HG02840 (cell line): ENCODE data around the gene CTSH.

Source experiments
- ATAC-seq: cut with Tn5 transposase; IDR thresholded peaks from one replicate; pipeline ENCODE4 v1.9.1; 2021; ENCODE audit warnings: mild to moderate bottlenecking, moderate library complexity, moderate number of reproducible peaks; ENCODE audit not compliant: unreplicated experiment, low FRiP score

CTSH gene

DNA sequence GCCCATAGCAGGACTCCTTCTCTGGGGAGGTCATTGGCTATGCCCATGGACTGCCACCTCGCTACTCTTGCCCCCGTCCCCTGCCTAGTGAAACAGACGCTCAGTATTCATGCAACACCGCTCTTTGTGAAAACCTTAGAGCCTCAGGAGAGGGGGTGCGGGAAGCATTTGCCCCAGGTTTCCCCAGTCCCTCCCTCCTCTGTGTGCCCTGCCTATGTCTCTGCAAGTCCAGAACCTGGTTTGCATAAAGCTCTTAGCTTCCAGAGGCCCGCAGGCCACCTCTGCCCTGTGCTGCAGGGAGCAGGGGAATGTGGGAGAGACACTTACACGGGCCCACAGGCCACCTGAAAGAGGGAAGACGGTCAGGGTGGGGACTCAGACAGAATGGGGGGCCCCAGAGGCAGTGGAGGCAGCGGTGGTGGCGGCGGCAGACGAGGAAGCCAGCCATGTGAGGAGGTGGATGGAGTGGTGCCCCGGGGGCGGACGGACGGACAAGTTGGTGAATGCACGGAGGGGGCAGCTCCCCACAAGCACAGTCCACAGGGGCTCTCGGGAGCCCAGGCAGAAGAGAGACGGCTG lies 33.8 kb upstream of the CTSH start:
- ATAC-seq, result no peak

DNA sequence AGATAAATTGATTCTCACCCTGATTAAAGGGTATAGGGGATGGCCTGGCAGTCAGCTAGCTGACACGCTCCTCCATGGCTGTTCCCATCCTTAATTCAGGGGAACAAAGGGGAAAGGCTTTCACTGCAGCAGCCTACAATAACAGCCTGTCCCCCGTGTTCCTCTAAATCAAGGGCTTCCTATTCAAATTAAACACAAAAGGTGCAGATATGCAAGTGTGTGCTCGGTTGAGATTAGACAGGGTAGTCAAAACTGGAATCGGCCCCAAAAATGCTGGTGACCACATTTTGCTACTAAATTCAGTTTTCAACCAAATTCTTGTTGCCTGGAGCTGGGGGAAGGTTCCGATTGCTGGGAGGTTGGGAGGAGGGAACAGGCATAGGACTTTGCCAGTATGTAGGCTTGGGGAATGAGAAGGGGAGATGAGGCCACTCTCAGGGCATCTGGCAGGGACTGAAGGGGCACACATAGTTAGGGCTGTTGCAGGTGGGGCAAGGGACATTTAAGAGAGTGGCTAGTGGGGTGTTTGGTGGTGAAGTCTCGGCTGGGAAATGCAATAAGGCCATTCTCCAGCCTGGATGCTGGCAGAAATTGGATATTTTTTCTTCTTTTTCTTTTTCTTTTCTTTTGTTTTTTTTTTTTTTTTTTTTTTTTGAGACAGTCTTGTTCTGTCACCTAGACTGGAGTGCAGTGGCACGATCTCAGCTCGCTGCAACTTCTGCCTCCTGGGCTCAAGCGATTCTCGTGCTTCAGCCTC lies 32.9 kb upstream of the CTSH start:
- peak; percentile 49 for ATAC-seq

DNA sequence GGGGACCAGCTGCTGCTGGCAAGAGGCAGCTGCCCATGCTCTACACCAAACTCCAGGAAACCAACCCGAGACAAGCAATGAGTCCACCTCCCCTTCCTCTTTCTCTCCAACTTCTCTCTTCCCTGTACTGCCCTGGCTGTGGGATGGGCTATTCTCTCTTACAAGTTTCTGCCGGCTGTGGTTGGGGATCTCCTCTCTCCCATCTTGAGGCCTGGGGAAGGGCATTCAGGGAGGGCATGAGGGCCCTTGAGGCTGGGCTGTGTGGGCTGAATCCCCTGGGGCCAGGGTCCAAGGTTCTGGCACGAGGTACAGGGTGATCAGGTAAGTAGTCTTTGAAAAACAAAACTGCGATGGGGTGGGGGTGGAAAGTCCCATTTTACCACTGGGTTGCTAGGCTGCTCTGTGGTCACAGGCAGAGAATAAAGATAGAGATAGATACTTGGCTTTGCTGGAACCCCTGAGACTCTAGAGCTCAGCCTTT lies 32.3 kb upstream of the CTSH start:
- ATAC-seq, result peak; percentile 62

DNA sequence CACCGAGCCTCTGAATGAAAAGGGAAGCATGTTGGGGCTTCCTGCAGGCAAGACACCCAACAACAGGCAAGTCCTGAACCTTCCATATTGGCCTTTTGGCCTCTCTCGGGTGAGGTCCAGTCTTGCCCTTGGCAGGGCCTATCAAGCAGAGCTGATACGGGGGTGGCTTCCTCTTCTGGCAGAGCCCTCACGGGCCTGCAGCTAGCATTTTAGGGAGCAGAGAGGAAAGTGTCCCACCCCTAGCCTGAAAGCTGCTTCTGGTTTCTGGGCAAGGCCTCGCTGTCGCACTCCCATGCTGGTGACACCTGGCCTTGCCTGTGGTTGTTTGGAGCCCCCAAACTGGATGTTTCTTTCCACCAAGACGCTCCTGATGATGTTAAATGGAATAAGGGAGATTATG lies 31.8 kb upstream of the CTSH start:
- peak; percentile 5 for ATAC-seq

DNA sequence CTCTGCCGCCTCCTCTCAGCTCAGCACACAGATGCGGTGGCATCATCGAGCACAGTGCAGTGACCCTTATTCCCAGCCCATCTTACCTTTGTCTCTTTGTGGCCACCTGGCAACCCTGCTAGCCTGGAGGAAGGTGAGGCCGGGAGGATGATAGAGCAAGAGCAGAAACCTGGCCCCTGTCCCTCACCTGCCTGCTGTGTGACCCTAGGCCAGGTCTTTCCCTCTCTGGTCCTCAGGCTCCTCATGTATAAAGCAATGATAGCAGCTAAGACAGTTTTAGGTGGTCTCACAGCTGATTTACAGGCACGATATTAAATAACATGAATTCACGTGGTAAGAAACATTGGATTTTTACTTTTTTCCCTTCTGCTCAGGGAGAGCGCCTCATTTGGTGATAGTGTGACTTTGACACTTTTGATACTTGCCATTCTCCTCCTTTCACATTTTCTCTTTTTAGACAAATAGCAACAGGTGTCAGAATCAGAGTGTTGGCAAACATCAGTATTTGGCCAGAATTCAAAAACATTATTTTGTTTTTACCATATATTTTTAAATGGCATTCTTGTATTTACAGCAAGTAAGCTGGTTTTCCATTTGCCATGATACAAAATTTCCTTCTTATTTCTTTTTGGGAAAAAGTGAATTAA lies 29.5 kb upstream of the CTSH start:
- ATAC-seq, result no peak

DNA sequence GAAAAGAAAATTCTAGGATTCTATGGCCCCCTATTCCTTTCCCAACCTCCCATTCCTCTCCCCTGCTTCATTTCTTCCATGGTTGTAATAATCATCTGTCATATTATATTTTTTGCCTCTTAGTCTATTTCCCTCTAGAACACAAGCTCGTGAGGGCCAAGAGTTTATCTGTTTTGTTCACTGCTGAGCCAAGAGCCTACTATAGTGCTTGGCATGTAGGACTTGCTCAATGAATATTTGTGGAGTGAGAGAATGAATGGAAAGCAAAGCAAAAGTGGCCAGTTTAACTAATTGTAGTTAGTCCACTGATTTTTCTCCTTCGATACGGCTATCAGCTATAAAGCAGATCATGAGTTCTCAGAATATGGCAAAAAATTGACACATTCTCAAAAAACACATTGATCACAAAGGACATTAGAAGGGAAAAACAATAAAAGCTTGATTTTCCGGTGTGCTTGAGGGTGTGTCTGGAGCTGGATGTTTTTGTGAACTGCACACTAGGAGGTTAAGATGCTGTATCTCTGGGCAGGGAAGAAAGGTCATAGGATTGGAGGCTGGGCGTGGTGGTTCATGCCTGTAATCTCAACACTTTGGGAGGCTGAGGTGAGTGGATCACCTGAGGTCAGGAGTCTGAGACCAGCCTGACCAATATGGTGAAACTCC lies 25.0 kb upstream of the CTSH start:
- no peak for ATAC-seq

DNA sequence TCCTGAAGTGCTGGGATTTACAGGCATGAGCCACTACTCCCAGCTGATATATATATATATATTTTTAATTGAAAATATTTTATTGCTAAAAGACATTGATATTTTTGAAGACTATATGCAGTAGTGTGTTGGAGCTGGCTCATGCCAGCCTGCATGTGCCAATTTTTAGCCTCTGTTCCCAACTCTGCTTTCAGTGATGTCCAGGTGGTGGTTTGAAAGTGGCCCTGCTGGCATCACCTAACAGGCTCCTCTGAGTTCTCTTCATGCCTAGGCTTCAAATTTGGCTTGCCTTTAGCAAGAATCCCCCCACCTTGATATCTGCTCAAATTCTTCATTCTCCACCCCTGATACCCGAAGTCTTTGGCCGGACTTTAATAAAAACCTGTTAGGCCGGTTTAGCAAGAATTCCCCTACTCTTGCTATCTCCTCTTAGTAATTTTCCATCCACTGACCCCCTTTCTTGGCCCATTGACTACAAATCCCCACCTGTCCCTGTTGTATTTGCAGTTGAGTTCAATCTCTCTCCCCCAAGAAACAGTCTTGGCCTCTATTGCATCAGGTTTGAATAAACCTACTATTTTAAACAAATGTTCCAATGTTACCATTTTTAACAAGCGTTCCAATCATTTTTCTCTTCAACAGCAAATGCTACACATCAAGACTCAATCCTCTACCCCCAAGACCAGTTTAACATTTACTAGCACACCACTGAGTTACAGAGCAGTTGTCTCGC lies 23.9 kb upstream of the CTSH start:
- no peak for ATAC-seq

DNA sequence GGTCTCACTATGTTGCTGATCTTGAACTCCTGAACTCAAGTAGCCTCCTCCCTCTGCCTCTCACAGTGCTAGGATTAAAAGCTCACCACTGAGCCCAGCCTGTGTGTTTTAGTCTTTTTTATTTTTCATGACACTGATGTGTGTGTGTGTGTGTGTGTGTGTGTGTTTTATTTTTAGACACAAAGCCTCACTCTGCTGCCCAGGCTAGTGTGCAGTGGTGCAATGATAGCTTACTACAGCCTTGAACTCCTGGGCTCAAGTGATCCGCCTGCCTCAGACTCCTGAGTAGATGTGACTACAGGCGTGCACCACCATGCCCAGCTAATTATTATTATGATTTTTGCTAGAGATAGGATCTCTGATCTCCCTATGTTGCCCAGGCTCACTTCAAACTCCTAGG lies 23.3 kb upstream of the CTSH start:
- no peak for ATAC-seq

DNA sequence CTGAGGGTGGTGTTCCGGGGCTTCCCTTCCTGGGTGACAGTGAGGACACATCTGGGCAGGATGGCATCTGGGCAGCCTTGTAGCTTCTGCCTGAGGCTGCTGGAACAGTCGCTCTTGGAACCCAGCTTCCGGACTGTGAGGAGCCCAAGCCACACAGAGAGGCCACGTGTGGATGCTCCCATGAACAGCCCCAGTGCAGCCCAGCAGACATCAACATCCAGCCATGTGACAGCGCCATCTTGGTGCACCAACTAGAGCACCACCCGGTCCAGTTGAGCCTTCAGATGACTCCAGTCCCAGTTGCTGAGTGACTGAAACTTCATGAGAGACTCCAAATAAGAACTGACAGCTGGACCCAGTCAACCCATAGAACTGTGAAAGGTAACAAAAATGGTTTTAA lies 15.5 kb upstream of the CTSH start:
- ATAC-seq, result no peak

DNA sequence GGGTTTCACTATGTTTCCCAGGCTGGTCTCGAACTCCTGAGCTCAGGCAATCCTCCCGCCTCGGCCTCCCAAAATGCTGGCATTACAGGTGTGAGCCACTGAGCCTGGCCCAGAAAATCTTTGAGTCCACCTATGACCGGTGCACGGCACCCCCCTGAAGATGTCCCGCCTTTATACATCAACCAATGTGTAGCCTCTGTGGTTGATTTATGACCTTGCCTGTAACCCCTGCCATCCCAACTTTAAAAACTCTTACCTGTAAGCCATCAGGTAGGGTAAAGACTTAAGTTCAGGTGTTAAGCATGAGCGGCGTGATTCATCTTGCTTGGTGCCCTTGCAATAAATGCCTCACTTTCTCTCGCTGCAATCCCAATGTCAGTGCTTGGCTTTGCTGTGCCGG lies 14.5 kb upstream of the CTSH start:
- no peak for ATAC-seq

DNA sequence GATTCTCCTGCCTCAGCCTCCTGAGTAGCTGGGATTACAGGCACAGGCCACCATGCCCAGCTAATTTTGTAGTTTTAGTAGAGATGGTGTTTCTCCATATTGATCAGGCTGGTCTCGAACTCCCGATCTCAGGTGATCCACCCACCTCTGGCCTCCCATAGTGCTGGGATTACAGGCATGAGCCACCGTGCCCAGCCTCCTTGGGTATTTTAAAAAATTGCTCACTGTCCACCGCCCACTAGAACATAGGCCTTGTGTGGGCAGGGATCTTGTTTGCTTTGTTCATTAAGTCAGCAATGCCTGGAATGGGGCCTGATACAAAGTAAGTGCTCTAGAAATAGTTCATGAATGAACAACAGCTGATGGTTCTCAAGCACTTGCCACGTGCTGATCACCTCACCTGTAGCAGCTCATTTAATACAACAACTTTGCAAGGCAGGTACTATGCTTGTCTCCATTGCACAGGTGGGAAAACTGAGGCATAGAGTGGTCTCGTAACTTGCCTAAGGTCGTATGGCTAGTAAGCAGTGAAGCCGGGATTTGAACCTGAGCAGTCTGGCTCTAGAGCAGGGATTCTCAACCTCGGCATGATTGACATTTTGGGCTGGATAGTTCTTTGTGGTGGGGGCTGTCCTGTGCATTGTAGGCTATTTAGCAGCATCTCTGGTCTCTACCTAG lies 12.7 kb upstream of the CTSH start:
- no peak for ATAC-seq

DNA sequence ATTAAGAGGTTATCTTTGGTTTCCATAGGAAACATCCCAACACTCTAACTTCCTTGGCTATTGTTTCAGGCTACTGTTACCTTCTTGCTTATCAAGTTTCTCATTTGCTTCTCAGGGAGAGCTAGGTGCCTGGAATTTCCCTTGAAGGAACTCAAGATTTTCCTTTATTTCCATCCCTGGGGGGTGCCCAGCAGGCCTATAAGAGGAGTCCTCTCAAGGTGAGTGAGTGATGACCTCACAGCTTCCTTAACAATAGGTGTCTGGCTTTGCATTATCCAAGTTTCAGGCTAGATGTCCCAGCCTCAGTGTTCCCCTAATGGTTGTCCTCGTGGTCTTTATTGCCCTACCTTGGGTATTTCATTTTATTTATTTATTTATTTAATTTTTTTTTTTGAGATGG lies 12.1 kb upstream of the CTSH start:
- ATAC-seq, result no peak

DNA sequence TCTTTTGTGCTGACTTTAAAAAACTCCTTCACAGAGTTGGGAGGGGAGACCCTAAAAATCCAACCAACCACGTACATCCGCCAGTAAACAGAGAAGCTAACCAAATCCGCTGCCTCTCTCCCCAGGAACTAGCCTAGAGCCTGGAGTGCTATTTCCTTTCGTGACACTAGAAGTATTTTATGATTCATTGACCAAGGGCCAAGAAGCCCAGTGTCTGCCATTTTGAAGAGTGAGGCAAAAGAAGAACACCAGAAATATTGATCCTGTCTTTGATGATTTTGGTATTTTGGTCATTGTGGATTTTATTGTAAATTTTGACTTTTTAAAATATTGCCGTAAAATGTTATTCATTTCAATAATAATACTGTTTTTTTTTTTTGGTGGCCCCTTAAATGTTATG lies 10.5 kb upstream of the CTSH start:
- ATAC-seq, result no peak

DNA sequence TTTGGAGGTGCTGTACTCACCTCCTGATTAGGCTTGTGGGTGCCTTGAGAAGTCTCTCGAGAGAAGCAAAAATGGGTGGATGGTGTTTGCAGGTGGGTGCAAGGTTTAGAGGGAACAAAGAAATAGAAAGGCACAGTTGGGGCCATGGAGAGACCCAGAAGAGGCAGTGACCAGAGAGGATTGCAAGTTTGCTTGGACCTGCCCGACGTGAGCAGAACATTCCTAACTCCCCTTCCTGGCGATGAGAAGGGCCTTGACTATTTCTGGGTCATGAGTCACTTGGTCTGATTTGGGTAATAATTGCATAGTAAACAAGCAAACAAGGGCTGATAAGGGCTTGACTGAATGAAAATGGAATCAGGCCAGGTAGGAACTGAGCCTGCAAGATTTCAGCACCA lies 7.0 kb upstream of the CTSH start:
- ATAC-seq, result no peak

DNA sequence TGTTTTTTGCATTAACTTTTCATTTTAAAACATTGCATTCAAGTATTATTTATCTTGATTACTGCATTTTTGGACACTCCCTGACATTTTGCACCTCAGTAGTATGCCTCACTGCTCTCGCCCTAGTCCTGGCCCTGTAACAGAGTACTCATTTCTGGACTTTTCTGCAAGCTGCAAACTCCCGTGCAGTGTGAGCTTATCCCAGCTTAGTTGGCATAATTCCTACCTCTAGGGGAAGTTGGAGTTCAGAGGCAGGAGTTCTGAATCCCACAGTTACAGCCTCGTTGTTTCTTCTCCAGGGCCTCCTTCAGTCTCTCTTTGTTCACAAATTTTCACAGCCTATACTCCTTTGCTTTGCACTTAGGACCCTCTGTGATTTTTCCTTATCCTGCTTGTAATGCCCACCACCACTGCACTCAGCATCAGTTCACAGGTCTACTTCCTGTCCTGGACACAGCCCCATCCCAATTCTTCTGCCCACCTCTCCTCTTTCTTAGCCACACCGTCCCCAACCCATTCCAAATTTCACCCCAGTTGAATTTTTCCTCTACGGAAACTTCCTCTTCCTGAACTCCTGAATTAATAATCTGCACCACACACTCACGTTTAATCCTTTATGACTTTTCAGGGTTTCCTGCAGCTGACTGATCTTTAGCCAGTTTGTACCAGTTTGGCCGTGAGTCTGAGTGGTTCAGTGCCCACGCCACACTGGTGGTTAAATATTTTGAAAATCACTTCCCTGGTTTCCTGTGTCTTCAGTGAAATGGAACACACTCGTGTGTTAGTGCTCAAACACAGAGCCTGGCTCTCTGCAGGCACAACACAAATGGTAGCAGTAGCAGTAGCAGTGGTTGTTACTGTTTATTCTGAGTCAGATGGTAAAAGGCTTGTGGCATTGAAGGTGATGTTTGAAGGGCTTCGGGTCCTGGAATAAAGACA lies 6.3 kb upstream of the CTSH start:
- no peak for ATAC-seq

DNA sequence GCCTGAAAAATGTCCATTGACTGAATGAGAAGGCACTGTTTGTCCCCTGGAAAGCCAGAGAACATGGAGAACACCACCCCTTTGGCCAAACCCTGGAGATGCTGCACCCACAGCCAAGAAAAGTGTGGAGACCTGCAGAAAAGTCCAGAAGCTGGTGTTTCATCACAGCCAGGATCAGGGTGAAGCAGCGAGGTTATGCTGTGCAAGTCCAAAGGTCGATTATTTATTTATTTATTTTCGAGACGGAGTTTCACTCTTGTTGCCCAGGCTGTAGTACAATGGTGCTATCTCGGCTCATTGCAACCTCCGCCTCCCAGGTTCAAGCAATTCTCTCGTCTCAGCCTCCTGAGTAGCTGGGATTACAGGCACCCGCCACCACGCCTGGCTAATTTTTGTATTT lies 5.5 kb upstream of the CTSH start:
- no peak for ATAC-seq

DNA sequence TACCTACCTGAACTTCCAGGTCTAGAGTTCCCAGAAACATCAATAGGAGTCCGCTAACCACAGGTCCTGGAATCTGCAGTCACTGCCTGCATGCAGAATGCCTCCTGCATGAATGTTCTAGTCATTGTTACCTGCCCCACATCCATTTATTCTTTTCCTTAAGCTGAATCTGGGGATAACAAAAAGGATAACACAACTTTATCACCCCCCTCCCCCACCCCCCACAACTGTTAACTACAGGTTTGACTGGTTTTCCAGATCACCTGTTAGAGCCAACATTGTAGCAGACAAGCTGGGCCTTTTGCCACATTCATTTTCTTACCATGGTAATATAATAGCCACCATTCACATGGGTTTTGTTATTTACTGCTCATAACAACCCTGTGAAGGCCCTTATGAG lies 4.6 kb upstream of the CTSH start:
- ATAC-seq, result no peak

DNA sequence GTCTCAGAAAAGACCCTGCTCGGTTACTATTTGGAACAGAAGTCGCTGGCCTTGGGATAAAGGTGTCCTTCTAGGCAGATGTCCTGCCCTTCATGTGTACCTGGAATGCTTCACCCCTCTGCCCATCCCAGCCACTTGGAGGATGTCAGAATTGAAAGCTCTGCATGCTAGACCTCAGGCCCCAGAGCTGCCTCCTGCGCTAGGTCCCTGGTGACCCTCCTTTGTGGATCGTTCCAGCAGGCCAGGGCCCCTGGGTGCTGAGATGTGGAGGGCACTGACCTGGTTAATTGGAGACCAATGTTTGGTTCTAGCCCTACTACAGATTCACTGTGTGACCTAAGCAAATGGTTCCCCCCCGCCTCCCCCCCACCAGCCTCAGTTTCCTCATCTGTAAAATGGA lies 2.7 kb upstream of the CTSH start:
- ATAC-seq, result no peak

DNA sequence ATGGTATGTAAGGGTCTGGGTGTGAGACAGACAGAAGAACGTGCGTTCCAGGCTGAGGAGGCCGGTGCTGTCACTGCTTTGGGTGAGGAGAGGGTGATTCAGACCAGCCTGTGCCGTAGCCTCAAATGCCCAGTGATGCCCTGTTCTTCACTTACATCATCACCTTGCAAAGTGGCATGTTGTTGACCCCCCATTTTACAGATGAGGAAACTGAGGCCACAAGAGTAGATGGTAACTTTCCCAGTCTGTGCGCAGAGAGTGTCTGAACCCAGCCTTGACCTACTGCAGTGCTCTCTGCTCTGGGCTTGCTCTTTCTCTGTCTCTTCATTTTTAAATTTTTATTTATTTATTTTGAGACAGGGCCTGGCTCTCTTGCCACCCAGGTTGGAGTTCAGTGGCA lies 1.6 kb upstream of the CTSH start:
- ATAC-seq, result no peak
